ENCODE measurements around the gene CRYZL1.

GRCh38 chr21:33642027-33642895 is 720 bp upstream of the CRYZL1 start, which contains the start of gene ITSN1:
- TF ChIP-seq ISL1 (CRISPR knock-in tag; IDR thresholded peaks at IDR 0.05), result no peak
- TF ChIP-seq ZFP30 (CRISPR knock-in tag; IDR thresholded peaks at IDR 0.05), result no peak
- TF ChIP-seq, protein P1, sequence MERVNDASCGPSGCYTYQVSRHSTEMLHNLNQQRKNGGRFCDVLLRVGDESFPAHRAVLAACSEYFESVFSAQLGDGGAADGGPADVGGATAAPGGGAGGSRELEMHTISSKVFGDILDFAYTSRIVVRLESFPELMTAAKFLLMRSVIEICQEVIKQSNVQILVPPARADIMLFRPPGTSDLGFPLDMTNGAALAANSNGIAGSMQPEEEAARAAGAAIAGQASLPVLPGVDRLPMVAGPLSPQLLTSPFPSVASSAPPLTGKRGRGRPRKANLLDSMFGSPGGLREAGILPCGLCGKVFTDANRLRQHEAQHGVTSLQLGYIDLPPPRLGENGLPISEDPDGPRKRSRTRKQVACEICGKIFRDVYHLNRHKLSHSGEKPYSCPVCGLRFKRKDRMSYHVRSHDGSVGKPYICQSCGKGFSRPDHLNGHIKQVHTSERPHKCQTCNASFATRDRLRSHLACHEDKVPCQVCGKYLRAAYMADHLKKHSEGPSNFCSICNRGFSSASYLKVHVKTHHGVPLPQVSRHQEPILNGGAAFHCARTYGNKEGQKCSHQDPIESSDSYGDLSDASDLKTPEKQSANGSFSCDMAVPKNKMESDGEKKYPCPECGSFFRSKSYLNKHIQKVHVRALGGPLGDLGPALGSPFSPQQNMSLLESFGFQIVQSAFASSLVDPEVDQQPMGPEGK (CRISPR knock-in tag; IDR thresholded peaks at IDR 0.05; ENCODE audit: borderline replicate concordance), result no peak
- TF ChIP-seq CSDC2 (CRISPR knock-in tag; IDR thresholded peaks at IDR 0.05), result no peak
- no peak for TF ChIP-seq ZFP3 (CRISPR knock-in tag; IDR thresholded peaks at IDR 0.05)
- no peak for TF ChIP-seq BACH2 (CRISPR knock-in tag; IDR thresholded peaks at IDR 0.05; ENCODE audit: borderline replicate concordance)
- TF ChIP-seq, protein P2, sequence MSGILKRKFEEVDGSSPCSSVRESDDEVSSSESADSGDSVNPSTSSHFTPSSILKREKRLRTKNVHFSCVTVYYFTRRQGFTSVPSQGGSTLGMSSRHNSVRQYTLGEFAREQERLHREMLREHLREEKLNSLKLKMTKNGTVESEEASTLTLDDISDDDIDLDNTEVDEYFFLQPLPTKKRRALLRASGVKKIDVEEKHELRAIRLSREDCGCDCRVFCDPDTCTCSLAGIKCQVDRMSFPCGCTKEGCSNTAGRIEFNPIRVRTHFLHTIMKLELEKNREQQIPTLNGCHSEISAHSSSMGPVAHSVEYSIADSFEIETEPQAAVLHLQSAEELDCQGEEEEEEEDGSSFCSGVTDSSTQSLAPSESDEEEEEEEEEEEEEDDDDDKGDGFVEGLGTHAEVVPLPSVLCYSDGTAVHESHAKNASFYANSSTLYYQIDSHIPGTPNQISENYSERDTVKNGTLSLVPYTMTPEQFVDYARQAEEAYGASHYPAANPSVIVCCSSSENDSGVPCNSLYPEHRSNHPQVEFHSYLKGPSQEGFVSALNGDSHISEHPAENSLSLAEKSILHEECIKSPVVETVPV (CRISPR knock-in tag; IDR thresholded peaks at IDR 0.05), result no peak
- TF ChIP-seq ARNTL (CRISPR knock-in tag; IDR thresholded peaks at IDR 0.05; ENCODE audit: borderline replicate concordance, low read depth), result no peak
- TF ChIP-seq ZC3H10 (CRISPR knock-in tag; IDR thresholded peaks at IDR 0.05), result no peak
- no peak for TF ChIP-seq CREB5 (CRISPR knock-in tag; IDR thresholded peaks at IDR 0.05; ENCODE audit: low read depth)
